ENCODE results near the gene SMC5.

DNA sequence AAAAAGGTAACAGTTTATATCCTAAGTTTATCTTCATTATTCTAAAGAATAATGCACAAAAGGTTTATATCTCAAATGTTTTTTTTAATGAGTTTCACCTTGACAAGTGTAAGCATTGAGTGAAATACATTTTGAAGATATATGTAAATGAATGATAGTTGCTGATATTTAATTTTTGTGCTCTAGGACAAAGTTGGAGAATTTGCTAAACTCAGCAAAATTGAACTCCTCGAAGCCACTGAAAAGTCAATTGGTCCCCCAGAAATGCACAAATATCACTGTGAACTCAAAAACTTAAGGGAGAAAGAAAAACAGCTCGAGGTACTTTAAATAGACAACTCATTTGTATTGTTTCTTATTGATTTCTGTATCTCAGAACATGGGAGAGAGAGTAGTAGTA is 19.5 kb downstream of the SMC5 start:
- TF ChIP-seq ZFP30 (CRISPR knock-in tag; IDR thresholded peaks at IDR 0.05) = no peak
- TF ChIP-seq, protein P1, sequence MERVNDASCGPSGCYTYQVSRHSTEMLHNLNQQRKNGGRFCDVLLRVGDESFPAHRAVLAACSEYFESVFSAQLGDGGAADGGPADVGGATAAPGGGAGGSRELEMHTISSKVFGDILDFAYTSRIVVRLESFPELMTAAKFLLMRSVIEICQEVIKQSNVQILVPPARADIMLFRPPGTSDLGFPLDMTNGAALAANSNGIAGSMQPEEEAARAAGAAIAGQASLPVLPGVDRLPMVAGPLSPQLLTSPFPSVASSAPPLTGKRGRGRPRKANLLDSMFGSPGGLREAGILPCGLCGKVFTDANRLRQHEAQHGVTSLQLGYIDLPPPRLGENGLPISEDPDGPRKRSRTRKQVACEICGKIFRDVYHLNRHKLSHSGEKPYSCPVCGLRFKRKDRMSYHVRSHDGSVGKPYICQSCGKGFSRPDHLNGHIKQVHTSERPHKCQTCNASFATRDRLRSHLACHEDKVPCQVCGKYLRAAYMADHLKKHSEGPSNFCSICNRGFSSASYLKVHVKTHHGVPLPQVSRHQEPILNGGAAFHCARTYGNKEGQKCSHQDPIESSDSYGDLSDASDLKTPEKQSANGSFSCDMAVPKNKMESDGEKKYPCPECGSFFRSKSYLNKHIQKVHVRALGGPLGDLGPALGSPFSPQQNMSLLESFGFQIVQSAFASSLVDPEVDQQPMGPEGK (CRISPR knock-in tag; IDR thresholded peaks at IDR 0.05; ENCODE audit: borderline replicate concordance) = no peak
- TF ChIP-seq TOX (CRISPR knock-in tag; IDR thresholded peaks at IDR 0.05; ENCODE audit: borderline replicate concordance) = no peak
- TF ChIP-seq, protein P2, sequence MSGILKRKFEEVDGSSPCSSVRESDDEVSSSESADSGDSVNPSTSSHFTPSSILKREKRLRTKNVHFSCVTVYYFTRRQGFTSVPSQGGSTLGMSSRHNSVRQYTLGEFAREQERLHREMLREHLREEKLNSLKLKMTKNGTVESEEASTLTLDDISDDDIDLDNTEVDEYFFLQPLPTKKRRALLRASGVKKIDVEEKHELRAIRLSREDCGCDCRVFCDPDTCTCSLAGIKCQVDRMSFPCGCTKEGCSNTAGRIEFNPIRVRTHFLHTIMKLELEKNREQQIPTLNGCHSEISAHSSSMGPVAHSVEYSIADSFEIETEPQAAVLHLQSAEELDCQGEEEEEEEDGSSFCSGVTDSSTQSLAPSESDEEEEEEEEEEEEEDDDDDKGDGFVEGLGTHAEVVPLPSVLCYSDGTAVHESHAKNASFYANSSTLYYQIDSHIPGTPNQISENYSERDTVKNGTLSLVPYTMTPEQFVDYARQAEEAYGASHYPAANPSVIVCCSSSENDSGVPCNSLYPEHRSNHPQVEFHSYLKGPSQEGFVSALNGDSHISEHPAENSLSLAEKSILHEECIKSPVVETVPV (CRISPR knock-in tag; IDR thresholded peaks at IDR 0.05) = no peak

All from SK-N-SH treated with all-trans-retinoic acid at 6 μM for 48 hours (cell line).